Suprapubic skin (tissue), 4 donors: ENCODE measurements around the gene HACL1.

Experiments
- CTCF ChIP-seq, 2 donors: fragments of 200-600 bp in 1 of 2; fragments of 450-650 bp in 1 of 2; sonication (generic) in 1 of 2; IDR thresholded peaks; one replicate each; pipeline ENCODE4 v1.5.1; 2016 to 2019; ENCODE audit warnings: antibody characterized with exemption in 2 of 2, mild to moderate bottlenecking in 1 of 2, moderate library complexity in 1 of 2
- EP300 ChIP-seq: sonication (generic); formaldehyde crosslinking; IDR thresholded peaks from one replicate; pipeline ENCODE4 v1.6.1; 2017; ENCODE audit warnings: antibody characterized with exemption
- POLR2A ChIP-seq, 2 donors: fragments of 450-650 bp; IDR thresholded peaks; one replicate each; pipeline ENCODE4 v1.6.1; 2017; ENCODE audit warnings: antibody characterized with exemption in 2 of 2, mild to moderate bottlenecking in 2 of 2, moderate library complexity in 2 of 2
- POLR2AphosphoS5 ChIP-seq, 3 donors: sonication (generic); formaldehyde crosslinking; IDR thresholded peaks; one replicate each; pipeline ENCODE4 v1.6.1; 2017; ENCODE audit warnings: antibody characterized with exemption in 3 of 3

GRCh38 chr3:15521573-15521965 lies 79.8 kb downstream of the HACL1 start, which contains the start of gene COLQ:
- TF ChIP-seq CTCF (IDR thresholded peaks at IDR 0.05) = no peak
- TF ChIP-seq EP300 = no peak
- TF ChIP-seq POLR2AphosphoS5 (IDR thresholded peaks at IDR 0.05) = no peak
- TF ChIP-seq POLR2A (IDR thresholded peaks at IDR 0.05) = no peak
